Inferior parietal cortex (tissue), 1 donor: Measurements from ENCODE around the gene NUB1.

Experiments
- DNase-seq: peaks from one replicate; pipeline ENCODE4 v3.0.0-alpha.2; 2016; ENCODE audit errors: extremely low spot score

The NUB1 gene

GRCh38 chr7:151423936-151424335, 82.3 kb downstream of the NUB1 start:
- no peak for DNase-seq

DNA sequence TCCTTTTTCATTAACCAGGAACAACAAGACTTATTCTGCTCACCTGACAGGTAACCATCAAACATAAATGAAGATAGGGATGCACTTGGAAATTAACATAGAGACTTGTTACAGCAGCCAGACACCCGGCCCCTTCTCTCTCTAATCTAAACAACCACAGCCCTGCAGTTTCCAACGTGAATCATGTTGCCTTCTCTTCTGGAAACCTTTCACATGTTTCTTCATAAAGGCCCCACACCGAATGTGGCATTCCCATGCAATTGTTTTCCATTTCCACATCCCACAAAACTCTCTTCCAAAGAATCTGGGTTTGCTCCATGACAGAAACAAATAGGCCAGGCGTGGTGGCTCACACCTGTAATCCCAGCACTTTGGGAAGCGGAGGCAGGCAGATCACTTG, 83.2 kb downstream of the NUB1 start:
- DNase-seq: no peak

GRCh38 chr7:151425670-151426440, 84.2 kb downstream of the NUB1 start:
- no peak for DNase-seq

DNA sequence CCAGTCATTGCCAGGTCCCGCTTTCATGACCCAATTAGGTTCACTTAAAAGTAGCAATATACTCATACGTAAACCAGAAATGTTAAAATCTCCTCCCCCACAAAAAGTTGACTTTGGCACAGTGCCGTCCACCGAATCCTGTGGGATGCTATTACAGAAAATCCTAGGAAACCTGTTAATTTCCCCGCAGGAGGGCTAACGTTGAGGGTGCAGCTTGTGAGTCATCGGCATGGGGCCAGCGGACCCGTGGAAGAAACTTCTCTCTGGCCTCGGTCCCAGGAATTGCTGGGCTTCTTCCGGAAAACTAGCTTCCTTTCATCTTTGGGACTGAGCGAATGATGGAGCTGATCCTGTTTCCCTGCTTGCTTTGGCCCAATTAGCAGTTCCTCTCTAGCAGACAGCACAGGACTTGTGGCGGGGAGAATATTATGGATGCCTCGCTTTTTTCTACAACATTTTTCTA, 84.9 kb downstream of the NUB1 start:
- DNase-seq: no peak

DNA sequence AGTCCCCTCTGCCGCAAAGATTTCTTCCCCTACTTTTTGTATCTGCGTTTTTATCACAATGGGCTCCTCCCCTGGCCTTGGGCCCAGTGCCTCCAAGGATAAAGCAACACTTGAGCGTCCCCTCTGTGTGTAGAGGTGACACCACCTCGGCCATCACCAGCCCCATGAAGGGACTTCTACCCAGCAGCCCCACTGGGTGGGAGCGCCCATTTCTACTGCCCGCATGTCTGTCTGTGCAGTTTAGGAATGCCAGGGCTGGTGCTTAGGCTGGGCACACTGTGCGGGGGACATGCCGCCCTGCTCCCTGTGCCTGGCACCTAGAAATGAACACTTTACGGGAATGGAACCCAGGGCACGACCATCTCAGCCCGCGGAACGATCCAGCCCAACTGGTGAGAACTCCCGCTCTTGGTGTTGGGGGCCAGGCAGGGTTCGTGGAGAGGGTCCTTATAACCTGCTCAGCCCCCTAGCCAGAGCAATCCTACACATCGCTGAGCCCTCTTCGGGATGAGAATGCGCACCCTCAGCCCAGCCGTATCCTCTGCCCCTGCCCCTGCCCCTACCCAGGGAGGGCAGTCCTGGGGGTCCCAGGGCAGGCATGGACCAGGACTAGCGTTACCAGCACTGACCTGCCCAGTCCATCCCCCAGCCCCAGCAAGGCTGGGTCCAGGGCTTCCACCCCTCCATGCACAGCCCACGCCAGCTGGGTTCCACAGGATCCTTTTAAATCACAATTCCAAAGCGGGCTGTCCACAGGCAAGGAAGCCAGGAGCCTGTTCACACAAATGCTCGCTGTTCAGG, 85.5 kb downstream of the NUB1 start:
- no peak for DNase-seq

- DNase-seq: no peak
These were observed 86.2 kb downstream of the NUB1 start for GRCh38 chr7:151427705-151428377.
